Measurements from ENCODE around the gene AMOTL2. TPM values are rescaled to one million over a fixed set of nuclear protein-coding genes. Genes with fewer than 3 reads are reported as not detected.

Gene AMOTL2
- total RNA-seq, 4 donors from 2014 or later: 54.5 to 99.0 (median 59.1) TPM

DNA sequence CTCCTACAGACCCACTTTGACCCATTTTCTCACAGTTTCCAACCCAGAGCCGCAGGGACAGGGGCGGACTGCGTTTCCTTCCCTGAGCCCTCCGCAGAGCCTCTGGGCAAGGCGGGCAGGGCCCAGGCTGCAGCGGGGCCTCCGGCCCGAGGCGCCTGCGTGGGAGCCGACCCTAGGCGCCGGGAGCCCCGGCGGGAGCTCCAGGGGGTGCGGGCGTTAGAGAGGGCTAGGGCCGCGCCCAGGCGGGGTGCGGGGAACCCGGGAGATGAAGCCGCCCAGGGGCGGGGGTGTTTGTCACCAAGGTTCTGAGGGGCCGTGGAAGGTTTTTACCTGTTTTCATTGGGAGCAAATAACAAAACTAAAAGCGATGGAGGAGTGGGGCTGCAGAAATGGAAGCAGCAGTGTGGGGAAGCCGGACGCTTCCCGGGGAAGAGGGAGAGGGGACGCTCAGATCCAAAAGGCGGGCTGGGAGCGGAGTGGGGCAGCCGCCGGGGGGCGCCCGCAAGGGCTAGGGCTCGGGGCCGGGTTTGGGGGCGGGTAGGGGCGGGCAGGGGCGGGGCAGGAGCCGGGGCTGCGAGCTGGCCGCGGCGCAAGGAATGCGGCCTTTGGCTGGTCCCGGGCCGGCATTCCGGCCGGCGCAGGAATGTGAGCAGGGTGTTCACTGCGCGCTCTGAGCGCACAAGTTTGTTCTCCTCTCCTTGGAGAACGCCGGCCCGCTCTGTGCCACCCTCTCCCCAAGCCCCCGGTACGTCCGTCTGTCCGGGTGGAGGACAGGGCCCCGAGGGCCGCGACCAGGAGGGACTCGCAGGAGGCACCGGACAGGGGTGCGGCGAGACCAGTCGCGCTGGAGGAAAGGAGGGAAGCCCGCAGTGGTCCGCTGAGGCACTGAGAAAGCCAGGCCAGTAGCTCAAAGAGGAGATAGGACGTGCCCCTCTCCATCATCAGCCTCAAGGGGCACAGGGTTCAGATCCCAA lies 61.1 kb downstream of the AMOTL2 start:
- H3K4me1 ChIP-seq: peaks cover 41 to 95% (median 63%) of the 10 kb centered on the region in 3 donors
- peaks cover 0 to 5% (median 0%) of the 10 kb centered on the region in 4 donors for H3K27me3 ChIP-seq
- H3K36me3 ChIP-seq: no peaks in the 10 kb centered on the region
- peak in 2 of 4 donors; percentile 58 to 68 for TF ChIP-seq POLR2A (IDR thresholded peaks at IDR 0.05)
- peak in 2 of 6 experiments; percentile 17 to 30 for TF ChIP-seq CTCF (IDR thresholded peaks at IDR 0.05)
- peak overlapping the region; percentile 90 to 95 (median 94) for H3K27ac ChIP-seq
- DNase-seq: no peak
- intact Hi-C loops (cut with DNase I): loop anchor here (5.0 kb wide), 1 partner anchor 54 kb away; no protein-coding TSS in a partner anchor
- 9 to 20% methylated on average over 6 to 11 of the region's 74 CpGs for WGBS, 2 donors
- peak overlapping the region; percentile 42 to 67 (median 56) for H3K4me3 ChIP-seq
- H3K9me3 ChIP-seq: no peaks in the 10 kb centered on the region

DNA sequence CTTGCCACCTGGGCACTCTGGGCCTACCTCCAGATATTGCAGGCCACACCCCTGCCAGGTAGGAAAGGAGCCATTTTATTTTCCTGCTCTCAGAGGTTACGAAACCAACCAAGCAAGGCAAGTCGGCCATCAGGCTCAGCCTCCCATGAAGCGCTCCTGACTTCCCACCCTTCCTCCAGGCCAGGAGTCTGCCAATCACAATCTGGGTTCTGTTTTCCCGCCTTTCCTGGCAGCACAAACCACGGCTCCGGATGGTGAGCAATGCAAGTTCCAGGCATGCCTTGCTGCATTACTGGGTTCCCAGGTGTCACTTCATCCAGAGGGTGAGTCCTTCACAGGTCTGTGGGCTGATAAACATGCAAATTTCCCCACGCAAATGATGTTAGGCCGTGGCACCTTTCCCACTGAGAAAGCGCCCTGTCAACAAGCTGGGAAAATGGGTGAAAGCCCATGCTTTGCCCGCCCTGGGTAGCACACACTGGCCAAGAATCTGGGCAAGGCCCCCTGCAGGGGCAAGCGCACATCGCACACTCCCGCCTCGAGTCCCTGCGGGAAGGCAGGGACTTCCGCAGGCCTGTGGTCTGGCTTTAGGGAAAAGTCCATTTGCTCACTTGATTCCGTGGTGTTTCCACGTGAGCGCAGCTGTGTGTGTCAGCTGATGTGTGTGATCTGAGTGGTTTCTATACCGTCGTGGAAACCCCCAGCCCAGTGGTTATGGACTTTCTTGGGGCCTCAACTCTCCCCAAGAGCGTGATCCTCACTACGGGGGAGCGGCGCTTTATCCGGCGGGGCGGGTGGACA lies 62.0 kb downstream of the AMOTL2 start:
- H3K4me3 ChIP-seq: peak overlapping the region in 3 of 4 donors; percentile 55 to 67 (median 56)

DNA sequence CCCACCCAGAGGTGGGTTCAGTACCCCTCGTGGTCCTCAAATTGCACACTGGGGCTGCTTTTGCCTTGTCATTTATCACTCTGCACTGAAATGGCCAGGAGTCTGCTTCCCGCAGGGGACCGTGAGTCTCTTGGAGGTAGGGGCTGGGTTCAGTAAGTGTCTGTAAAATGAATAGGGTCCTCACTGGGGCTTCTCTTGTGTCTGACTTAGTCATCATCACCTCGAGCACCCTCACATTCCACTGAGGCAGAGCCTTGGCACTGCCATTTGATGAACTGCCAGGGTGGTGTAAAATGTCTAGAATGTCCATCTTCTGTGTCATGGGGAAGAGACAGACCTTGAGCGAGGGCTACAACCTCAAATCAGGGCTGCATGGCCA lies 62.6 kb downstream of the AMOTL2 start:
- Histone ChIP-seq H3K9me3 (no peaks in the 10 kb centered on the region), H3K27me3 (peaks cover 0 to 5% (median 0%) of the 10 kb centered on the region in 4 donors), H3K27ac (peak overlapping the region; percentile 90 to 95 (median 94)), H3K4me1 (peaks cover 41 to 89% (median 64%) of the 10 kb centered on the region in 3 donors), H3K36me3 (no peaks in the 10 kb centered on the region), H3K4me3 (no peak overlapping the region)
- DNase-seq: no peak
- TF ChIP-seq CTCF (IDR thresholded peaks at IDR 0.05): no peak
- no peak for TF ChIP-seq POLR2A (IDR thresholded peaks at IDR 0.05)
- 42 to 71% methylated on average over 3 to 4 of the region's 5 CpGs for WGBS, 2 donors
- intact Hi-C loops (cut with DNase I): loop anchor here (5.0 kb wide), 1 partner anchor 56 kb away; no protein-coding TSS in a partner anchor

More for the DNA sequence above, 62.0 kb downstream of the AMOTL2 start:
- intact Hi-C loops (cut with DNase I): loop anchor here (5.0 kb wide), 1 partner anchor 55 kb away; no protein-coding TSS in a partner anchor
- Histone ChIP-seq H3K9me3 (no peaks in the 10 kb centered on the region), H3K27me3 (peaks cover 0 to 5% (median 0%) of the 10 kb centered on the region in 4 donors), H3K27ac (peak overlapping the region; percentile 90 to 95 (median 94)), H3K4me1 (peaks cover 41 to 95% (median 67%) of the 10 kb centered on the region in 3 donors), H3K36me3 (no peaks in the 10 kb centered on the region)
- no peak for DNase-seq
- TF ChIP-seq CTCF (IDR thresholded peaks at IDR 0.05): peak in 3 of 6 experiments; percentile 27 to 59 (median 30)
- no peak for TF ChIP-seq POLR2A (IDR thresholded peaks at IDR 0.05)
- 51 to 86% methylated on average over 4 to 7 of the region's 28 CpGs for WGBS, 2 donors

- Histone ChIP-seq H3K4me1 (peaks cover 41 to 86% (median 64%) of the 10 kb centered on the region in 3 donors), H3K27me3 (peaks cover 0 to 5% (median 0%) of the 10 kb centered on the region in 4 donors), H3K9me3 (no peaks in the 10 kb centered on the region), H3K27ac (peak overlapping the region; percentile 90 to 95 (median 94)), H3K4me3 (no peak overlapping the region), H3K36me3 (no peaks in the 10 kb centered on the region)
- TF ChIP-seq POLR2A (IDR thresholded peaks at IDR 0.05) (no peak), CTCF (IDR thresholded peaks at IDR 0.05) (no peak)
- intact Hi-C loops (cut with DNase I): loop anchor here (5.0 kb wide), 1 partner anchor 56 kb away; no protein-coding TSS in a partner anchor
- no peak for DNase-seq
- 28 to 32% methylated on average over 2 of the region's 2 CpGs for WGBS, 2 donors
Measured at GRCh38 chr3:134311265-134311664, 63.0 kb downstream of the AMOTL2 start.

Measured in esophagus squamous epithelium (tissue), 5 donors.